ENCODE data around the gene NMRAL1.

The NMRAL1 gene

GRCh38 chr16:4437366-4437765 lies 37.1 kb downstream of the NMRAL1 start:
- no peak for DNase-seq
- intact Hi-C loops (cut with DNase I): no loop called here

- intact Hi-C loops (cut with DNase I): no loop called here
- no peak for DNase-seq
Observed at GRCh38 chr16:4435337-4436067, 38.9 kb downstream of the NMRAL1 start.

GRCh38 chr16:4433914-4434787 lies 40.3 kb downstream of the NMRAL1 start:
- intact Hi-C loops (cut with DNase I): no loop called here
- DNase-seq: no peak

GRCh38 chr16:4433228-4433627 lies 41.2 kb downstream of the NMRAL1 start:
- intact Hi-C loops (cut with DNase I): no loop called here
- DNase-seq: no peak

GRCh38 chr16:4431023-4431422 lies 43.4 kb downstream of the NMRAL1 start:
- intact Hi-C loops (cut with DNase I): no loop called here
- DNase-seq: no peak

- DNase-seq: no peak
Observed at GRCh38 chr16:4428500-4428899, 45.9 kb downstream of the NMRAL1 start.

GRCh38 chr16:4426722-4427372 lies 47.6 kb downstream of the NMRAL1 start:
- no peak for DNase-seq
- intact Hi-C loops (cut with DNase I): loop anchor here (10.0 kb wide), 1 partner anchor 48 kb away; the partner anchor contains the start of genes HMOX2 and NMRAL1

More at GRCh38 chr16:4428500-4428899, 45.9 kb downstream of the NMRAL1 start:
- intact Hi-C loops (cut with DNase I): loop anchor here (10.0 kb wide), 1 partner anchor 46 kb away; the partner anchor contains the start of genes HMOX2 and NMRAL1

GRCh38 chr16:4426021-4426684 lies 48.3 kb downstream of the NMRAL1 start:
- peak in 4 of 42 donors; percentile 26 to 36 (median 32) for DNase-seq

GRCh38 chr16:4425378-4426020 lies 48.9 kb downstream of the NMRAL1 start, which contains the start of gene DNAJA3:
Gene DNAJA3 (plus strand): TSS chr16:4425868. CDS start chr16:4425882, 14 bp downstream.
- intact Hi-C loops (cut with DNase I): loop anchor here (10.0 kb wide), 1 partner anchor 49 kb away; the partner anchor contains the start of genes HMOX2 and NMRAL1

More at GRCh38 chr16:4426021-4426684, 48.3 kb downstream of the NMRAL1 start:
- intact Hi-C loops (cut with DNase I): loop anchor here (10.0 kb wide), 1 partner anchor 49 kb away; the partner anchor contains the start of genes HMOX2 and NMRAL1

GRCh38 chr16:4420505-4421105 lies 53.8 kb downstream of the NMRAL1 start:
- intact Hi-C loops (cut with DNase I): loop anchor here (10.0 kb wide), 1 partner anchor 54 kb away; the partner anchor contains the start of genes HMOX2 and NMRAL1
- DNase-seq: no peak

More at GRCh38 chr16:4425378-4426020, 48.9 kb downstream of the NMRAL1 start, which contains the start of gene DNAJA3:
- peak; percentile 88 to 97 (median 93) for DNase-seq

- DNase-seq: no peak
- intact Hi-C loops (cut with DNase I): no loop called here
Observed at GRCh38 chr16:4419402-4419959, 54.9 kb downstream of the NMRAL1 start.

GRCh38 chr16:4416200-4417032 lies 58.0 kb downstream of the NMRAL1 start, which contains the start of gene CORO7:
Gene CORO7 (minus strand): TSS chr16:4416596. CDS start chr16:4416518, 78 bp downstream.
- peak; percentile 95 to 100 (median 99) for DNase-seq
- intact Hi-C loops (cut with DNase I): no loop called here

GRCh38 chr16:4415538-4416199 lies 58.8 kb downstream of the NMRAL1 start:
- DNase-seq: peak in 38 of 42 donors; percentile 36 to 79 (median 62)
- intact Hi-C loops (cut with DNase I): no loop called here

- no peak for DNase-seq
- intact Hi-C loops (cut with DNase I): no loop called here
Observed at GRCh38 chr16:4414187-4414917, 60.1 kb downstream of the NMRAL1 start.

GRCh38 chr16:4412854-4413253 lies 61.6 kb downstream of the NMRAL1 start:
- intact Hi-C loops (cut with DNase I): no loop called here
- no peak for DNase-seq

All from head of caudate nucleus (tissue), 42 donors.